GM21825 (cell line): ENCODE data around the gene NCAPG2.
A peak's percentile ranks its signal among the peaks of the same experiment; 100 is the strongest.
"Not testable (repeated sequence)": the region's sequence is repeated elsewhere in the genome, so short reads cannot be mapped to it uniquely, and the experiment has no call there.

Experiments used
- ATAC-seq: cut with Tn5 transposase; IDR thresholded peaks from one replicate; pipeline ENCODE4 v1.9.1; 2021; ENCODE audit warnings: mild to moderate bottlenecking, moderate library complexity; ENCODE audit not compliant: unreplicated experiment

The NCAPG2 gene

DNA sequence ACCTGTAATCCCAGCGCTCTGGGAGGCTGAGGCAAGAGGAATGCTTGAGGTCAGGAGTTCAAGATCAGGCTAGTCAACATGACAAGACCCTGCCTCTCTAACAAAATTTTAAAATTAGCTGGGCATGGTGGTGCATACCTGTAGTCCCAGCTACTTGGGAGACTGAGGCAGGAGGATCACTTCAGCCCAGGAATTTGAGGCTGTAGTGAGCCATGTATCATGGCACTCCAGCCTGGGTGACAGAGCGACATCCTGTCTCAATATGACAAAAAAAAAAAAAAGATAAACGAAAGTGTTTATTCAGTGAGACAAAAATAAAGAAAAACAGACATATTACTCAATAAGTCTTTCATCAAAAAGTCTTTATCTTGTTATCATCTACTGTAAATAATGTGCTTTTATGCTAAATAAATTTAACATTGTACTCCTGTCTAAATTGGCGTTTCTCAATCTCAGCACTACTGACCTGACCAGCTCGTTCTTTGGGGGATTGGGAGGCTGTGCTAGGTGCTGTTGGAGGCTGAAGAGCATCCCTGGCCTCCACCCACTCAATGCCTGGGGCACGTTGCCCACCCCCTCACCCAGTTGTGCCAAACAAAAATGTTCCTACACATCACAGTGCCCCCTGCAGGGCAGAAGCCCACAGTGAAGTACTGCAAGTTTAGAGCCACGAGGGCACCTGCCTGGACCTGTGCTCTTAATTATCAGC, 57.7 kb downstream of the NCAPG2 start:
- ATAC-seq, result no peak

GRCh38 chr7:158645842-158646241, 58.8 kb downstream of the NCAPG2 start:
- ATAC-seq, result no peak

GRCh38 chr7:158642149-158642548, 62.5 kb downstream of the NCAPG2 start:
- no peak for ATAC-seq

DNA sequence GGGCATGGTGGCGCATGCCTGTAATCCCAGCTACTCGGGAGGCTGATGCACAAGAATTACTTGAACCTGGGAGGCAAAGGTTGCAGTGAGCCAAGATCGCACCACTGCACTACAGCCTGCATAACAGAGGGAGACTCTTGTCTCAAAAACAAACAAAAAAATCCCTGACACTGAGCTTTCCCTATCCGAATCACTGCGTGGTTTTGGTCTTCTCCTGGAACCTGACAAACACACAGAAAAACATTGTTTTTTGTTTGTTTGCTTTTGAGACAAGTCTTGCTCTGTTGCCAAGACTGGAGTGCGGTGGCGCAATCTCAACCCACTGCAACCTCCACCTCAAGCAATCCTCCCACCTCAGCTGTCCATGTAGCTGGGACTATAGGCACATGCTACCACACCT, 66.6 kb downstream of the NCAPG2 start:
- no peak for ATAC-seq

- peak; percentile 84 for ATAC-seq
Observed at GRCh38 chr7:158633055-158633956, 71.3 kb downstream of the NCAPG2 start.

- ATAC-seq, result no peak
Observed at GRCh38 chr7:158631574-158632195, 72.9 kb downstream of the NCAPG2 start.

GRCh38 chr7:158626289-158626688, 78.3 kb downstream of the NCAPG2 start:
- not testable (repeated sequence) for ATAC-seq

DNA sequence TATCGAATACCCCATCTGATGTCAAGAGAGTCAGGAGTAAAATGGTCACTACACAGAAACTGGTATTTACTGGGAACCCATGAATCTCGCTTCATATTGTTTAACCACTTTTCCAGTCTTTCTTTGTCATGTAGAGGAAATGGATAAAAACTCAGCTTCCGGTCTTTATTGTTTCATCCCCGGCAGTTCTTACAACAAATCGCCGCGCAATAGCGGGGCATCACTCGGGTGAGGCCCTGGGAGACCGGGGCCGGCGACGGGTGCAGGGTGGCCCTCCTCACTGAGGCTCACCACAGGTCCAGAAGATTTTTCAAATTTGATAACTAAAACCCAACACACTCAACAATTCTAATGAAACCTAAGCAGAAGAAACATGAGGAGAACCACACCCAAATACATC, 81.4 kb downstream of the NCAPG2 start:
- no peak for ATAC-seq

DNA sequence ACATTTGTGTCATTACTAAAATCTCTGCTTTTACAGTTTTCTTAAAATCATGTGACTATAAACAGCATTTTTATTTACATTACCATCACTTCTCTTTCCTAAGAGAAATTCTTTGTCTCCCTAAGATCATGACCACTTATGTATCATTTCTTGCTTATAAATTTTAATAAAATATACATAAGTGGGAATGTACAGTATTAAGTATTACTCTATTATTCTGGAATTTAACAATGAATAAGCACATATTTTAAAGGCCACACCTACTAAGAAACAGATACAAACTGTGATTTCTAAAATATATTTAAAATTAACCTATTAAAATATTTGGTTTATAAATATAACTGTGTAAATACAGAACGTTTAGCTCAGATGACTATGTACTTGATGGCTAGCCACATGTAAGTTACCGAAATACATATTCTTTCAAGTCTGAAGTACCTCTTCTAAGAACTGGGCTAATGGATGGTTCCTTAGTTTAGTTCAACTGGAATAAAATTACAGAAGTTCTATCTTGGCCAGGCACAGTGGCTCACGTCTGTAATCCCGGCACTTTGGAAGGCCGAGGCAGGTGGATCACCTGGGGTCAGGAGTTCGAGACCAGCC, 83.7 kb downstream of the NCAPG2 start:
- no peak for ATAC-seq

DNA sequence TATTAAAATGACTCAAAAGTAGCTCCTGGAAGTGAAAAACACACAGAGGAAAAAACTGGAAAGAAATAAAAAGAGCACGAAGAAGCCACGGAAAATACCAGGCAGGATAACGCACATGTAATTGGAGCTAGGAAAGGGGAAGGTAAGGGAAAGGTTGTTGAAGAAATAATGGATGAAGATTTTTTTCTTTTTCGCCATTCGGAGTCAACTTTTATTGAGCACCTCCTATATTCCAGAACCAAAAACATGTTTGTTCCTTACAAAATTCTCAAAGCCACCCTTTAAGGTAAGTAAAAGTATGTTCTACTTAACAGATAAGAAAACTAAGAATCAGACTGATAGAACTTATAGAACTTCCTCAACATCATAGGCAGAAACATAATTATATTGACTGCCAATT, 84.2 kb downstream of the NCAPG2 start:
- no peak for ATAC-seq

DNA sequence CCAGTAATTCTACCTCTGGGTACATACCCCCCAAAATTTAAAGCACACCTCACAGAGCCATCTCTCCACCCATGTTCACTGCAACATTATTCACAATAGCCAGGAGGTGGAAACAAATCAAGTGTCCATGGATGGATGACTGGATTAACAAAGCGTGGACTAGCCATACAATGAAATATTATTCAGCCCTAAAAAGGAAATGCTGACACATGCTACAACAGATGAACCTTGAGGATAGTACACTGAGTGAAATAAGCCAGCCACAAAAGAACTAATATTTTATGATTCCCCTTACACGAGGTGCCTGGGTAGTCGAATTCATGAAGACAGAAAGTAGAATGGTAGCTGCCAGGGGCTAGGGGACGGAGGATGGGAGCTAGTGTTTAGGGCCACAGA, 85.9 kb downstream of the NCAPG2 start:
- no peak for ATAC-seq

GRCh38 chr7:158617737-158618128, 86.9 kb downstream of the NCAPG2 start:
- no peak for ATAC-seq

DNA sequence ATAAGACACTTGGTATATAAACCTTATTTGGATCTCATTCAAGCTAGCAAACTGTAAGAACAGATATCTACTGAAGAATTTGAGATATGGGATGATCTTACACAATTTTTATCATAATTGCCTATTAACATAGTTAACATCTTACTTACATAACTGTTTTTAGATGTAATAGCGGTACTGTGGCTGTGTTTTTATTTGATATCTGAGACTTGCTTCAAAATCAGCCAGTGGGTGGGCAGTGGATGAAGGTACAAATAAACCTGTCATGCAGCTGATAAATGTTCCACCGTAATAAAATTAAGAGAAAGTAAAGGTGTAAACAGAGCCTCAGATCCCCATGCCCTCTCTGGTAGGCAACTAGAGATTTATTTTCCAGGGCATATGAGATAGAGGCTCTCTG, 88.6 kb downstream of the NCAPG2 start:
- ATAC-seq, result no peak

DNA sequence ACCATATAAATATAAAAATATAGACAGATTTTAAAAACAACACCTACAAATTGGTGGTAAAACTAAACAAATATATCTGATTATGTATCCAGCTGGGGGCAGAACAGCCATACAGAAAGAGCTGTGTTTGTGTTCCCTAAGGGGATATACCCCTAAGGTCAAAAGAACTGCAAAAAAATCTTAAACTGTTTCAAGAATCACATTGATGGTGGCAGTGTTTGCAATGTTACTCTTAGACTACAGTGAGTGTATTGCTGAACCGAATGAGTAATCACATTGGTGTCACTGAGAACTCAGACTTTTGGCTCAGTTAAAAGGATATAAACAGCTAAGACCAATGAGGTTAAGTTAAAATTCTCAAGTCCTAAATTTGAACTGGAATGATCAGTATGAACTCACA, 89.9 kb downstream of the NCAPG2 start:
- ATAC-seq, result no peak

GRCh38 chr7:158613481-158613880, 91.1 kb downstream of the NCAPG2 start:
- peak; percentile 87 for ATAC-seq

DNA sequence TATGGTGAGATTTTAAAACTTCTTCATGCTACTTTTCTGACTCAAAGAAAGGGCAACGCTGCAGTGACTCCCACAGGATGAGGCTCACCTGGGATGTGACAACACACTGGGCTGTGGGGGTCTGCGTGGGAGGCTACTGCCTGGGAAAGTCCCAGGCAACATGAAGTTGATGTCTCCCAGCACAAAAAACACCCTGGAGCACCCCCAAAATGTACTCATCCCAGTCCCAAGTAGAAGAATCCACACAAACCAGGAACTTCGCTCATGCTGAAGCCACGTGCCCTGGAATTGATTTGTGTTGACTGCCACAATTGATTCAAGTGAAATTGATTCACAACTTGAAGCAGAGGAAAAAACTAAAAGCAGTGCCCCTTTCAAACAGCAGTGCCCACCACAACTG, 92.1 kb downstream of the NCAPG2 start:
- ATAC-seq, result no peak

- no peak for ATAC-seq
Observed at GRCh38 chr7:158611541-158611940, 93.1 kb downstream of the NCAPG2 start.

DNA sequence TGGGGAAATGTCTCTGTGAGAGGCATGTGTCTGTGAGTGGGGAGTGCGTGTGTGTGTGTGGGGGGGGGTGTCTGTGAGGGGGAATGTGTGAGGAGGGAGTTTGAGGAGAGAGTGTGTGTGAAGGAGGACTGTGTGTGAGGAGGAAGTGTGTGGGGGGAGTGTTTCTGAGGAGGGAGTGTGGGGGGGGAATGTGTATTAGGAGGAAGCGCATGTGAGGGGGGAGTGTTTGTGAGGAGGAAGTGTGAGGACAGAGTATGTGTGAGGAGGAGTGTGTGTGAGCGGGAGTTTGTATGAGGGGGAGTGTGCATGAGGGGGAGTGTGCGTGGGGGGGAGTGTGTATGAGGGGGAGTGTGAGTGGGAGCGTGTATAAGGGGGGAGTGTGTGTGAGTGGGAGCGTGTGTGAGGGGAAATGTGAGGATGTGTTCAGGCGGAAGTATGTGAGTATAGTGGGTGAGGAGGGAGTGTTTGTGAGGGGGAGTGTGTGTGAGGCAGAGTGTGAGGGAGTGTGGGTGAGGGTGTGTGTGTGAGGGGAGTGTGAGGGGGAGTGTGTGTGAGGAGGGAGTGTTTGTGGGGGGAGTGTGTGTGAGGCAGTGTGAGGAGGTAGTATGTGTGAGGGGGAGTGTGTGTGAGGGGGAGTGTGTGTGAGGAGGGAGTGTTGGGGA, 95.2 kb downstream of the NCAPG2 start:
- ATAC-seq, result no peak

GRCh38 chr7:158607563-158607962, 97.0 kb downstream of the NCAPG2 start:
- ATAC-seq, result no peak

DNA sequence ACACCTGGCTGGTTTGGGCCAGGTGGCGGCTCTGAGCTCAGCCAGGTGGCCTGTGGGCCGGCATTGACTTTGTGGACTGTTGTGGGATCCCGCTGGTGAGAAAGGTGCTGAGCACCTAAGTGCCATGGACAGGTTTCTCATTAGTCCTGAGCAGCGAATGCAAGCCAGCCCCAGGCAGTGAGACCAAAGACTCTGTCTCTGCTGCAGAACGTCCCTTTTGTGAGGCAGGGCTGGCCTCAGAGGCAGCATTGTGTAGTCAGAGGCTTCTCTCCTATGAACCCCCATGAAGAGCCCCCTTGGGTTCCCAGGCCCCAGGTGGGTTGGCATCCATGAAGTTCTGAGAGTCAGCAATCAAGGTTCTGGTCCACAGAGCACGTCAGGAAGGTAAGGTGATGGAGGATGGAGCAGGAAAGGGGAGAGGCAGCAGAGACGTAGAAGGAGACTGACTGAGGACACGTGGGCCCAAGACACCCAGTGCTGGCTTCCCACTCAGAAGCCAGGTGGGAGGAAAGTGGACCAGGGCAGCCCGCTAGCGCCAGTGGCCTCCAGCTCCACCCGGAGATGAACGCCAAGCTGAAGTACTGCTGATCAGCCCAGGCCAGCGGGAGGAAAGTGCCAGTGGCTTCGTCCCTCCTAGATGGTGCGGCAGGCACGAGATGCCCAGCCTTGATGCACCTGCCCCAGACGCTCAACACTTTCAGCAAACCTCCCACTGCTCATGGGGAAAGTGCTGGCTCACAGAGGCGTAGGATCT, 97.8 kb downstream of the NCAPG2 start:
- no peak for ATAC-seq
